WTC11 (cell line): ENCODE results near the gene GALM.

Experiments
- ELF4 ChIP-seq: sonication (generic); formaldehyde crosslinking; IDR thresholded peaks from 2 replicates; pipeline ENCODE4 v1.8.1; 2022; ENCODE audit warnings: low read depth, mild to moderate bottlenecking, moderate library complexity, missing genetic modification reagents
- NFYB ChIP-seq: sonication (generic); formaldehyde crosslinking; conservative IDR thresholded peaks from 2 replicates; pipeline ENCODE4 v1.8.0; 2022; ENCODE audit warnings: low read depth, missing genetic modification reagents
- ZBTB21 ChIP-seq: sonication (generic); formaldehyde crosslinking; IDR thresholded peaks from 2 replicates; pipeline ENCODE4 v1.8.1; 2023; ENCODE audit warnings: mild to moderate bottlenecking, missing genetic modification reagents, borderline replicate concordance
- TF ChIP-seq, protein P1 (sequence below): fragments of 200-600 bp; IDR thresholded peaks from 2 replicates; pipeline ENCODE4 v1.8.0; 2022; ENCODE audit warnings: antibody characterized with exemption
- TF ChIP-seq, protein P2 (sequence below): sonication (generic); formaldehyde crosslinking; IDR thresholded peaks from 2 replicates; pipeline ENCODE4 v1.8.0; 2022; ENCODE audit warnings: mild to moderate bottlenecking, missing genetic modification reagents
- TF ChIP-seq, protein P3 (sequence below): sonication (generic); formaldehyde crosslinking; IDR thresholded peaks from 2 replicates; pipeline ENCODE4 v1.8.1; 2023; ENCODE audit warnings: mild to moderate bottlenecking, missing genetic modification reagents, moderate library complexity
- TF ChIP-seq, protein P4 (sequence below): sonication (generic); formaldehyde crosslinking; conservative IDR thresholded peaks from 2 replicates; pipeline ENCODE4 v1.8.1; 2022; ENCODE audit warnings: mild to moderate bottlenecking, missing genetic modification reagents
- TF ChIP-seq, protein P5 (sequence below): sonication (generic); formaldehyde crosslinking; IDR thresholded peaks from 2 replicates; pipeline ENCODE4 v1.8.1; 2022; ENCODE audit warnings: mild to moderate bottlenecking, missing genetic modification reagents, moderate library complexity, borderline replicate concordance
- TF ChIP-seq, protein P6 (sequence below): sonication (generic); formaldehyde crosslinking; IDR thresholded peaks from 2 replicates; pipeline ENCODE4 v1.8.0; 2023; ENCODE audit warnings: missing genetic modification reagents

DNA sequence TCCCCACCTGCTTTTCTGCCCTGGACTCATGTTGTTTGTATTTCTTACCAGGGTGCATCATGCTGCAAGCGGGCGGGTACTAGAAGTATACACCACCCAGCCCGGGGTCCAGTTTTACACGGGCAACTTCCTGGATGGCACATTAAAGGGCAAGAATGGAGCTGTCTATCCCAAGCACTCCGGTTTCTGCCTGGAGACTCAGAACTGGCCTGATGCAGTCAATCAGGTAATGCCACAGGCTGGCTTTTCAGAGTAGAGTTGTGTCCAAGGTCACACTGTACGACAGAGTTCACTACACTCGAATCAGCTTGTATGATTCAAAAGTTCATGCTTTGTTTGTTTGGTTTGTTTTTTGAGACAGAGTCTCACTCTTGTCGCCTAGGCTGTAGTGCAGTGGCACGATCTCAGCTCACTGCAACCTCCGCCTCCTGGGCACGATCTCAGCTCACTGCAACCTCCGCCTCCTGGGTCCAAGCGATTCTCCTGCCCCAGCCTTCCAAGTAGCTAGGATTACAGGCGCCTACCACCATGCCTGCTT, 65.8 kb downstream of the GALM start:
- TF ChIP-seq, protein P1, sequence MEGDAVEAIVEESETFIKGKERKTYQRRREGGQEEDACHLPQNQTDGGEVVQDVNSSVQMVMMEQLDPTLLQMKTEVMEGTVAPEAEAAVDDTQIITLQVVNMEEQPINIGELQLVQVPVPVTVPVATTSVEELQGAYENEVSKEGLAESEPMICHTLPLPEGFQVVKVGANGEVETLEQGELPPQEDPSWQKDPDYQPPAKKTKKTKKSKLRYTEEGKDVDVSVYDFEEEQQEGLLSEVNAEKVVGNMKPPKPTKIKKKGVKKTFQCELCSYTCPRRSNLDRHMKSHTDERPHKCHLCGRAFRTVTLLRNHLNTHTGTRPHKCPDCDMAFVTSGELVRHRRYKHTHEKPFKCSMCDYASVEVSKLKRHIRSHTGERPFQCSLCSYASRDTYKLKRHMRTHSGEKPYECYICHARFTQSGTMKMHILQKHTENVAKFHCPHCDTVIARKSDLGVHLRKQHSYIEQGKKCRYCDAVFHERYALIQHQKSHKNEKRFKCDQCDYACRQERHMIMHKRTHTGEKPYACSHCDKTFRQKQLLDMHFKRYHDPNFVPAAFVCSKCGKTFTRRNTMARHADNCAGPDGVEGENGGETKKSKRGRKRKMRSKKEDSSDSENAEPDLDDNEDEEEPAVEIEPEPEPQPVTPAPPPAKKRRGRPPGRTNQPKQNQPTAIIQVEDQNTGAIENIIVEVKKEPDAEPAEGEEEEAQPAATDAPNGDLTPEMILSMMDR: no peak
- TF ChIP-seq, protein P2, sequence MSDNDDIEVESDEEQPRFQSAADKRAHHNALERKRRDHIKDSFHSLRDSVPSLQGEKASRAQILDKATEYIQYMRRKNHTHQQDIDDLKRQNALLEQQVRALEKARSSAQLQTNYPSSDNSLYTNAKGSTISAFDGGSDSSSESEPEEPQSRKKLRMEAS (CRISPR knock-in tag): no peak
- TF ChIP-seq NFYB: no peak
- TF ChIP-seq, protein P3, sequence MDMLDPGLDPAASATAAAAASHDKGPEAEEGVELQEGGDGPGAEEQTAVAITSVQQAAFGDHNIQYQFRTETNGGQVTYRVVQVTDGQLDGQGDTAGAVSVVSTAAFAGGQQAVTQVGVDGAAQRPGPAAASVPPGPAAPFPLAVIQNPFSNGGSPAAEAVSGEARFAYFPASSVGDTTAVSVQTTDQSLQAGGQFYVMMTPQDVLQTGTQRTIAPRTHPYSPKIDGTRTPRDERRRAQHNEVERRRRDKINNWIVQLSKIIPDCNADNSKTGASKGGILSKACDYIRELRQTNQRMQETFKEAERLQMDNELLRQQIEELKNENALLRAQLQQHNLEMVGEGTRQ (CRISPR knock-in tag): no peak
- TF ChIP-seq, protein P4, sequence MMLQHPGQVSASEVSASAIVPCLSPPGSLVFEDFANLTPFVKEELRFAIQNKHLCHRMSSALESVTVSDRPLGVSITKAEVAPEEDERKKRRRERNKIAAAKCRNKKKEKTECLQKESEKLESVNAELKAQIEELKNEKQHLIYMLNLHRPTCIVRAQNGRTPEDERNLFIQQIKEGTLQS (CRISPR knock-in tag): no peak
- TF ChIP-seq, protein P5, sequence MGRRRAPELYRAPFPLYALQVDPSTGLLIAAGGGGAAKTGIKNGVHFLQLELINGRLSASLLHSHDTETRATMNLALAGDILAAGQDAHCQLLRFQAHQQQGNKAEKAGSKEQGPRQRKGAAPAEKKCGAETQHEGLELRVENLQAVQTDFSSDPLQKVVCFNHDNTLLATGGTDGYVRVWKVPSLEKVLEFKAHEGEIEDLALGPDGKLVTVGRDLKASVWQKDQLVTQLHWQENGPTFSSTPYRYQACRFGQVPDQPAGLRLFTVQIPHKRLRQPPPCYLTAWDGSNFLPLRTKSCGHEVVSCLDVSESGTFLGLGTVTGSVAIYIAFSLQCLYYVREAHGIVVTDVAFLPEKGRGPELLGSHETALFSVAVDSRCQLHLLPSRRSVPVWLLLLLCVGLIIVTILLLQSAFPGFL (CRISPR knock-in tag): no peak
- TF ChIP-seq, protein P6, sequence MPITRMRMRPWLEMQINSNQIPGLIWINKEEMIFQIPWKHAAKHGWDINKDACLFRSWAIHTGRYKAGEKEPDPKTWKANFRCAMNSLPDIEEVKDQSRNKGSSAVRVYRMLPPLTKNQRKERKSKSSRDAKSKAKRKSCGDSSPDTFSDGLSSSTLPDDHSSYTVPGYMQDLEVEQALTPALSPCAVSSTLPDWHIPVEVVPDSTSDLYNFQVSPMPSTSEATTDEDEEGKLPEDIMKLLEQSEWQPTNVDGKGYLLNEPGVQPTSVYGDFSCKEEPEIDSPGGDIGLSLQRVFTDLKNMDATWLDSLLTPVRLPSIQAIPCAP (CRISPR knock-in tag): no peak
- no peak for TF ChIP-seq ZBTB21
- TF ChIP-seq ELF4 (CRISPR knock-in tag): no peak
